Spleen (tissue), 7 donors: ENCODE data around the gene TSPYL4.

Experiments used
- CTCF ChIP-seq, 11 experiments: fragments of 200-600 bp in 7 of 11; fragments of 450-650 bp in 4 of 11; sonication (generic) in 4 of 11; IDR thresholded peaks in 8 of 11; conservative IDR thresholded peaks in 3 of 11; 1 replicate in 7 of 11; 2 replicates in 4 of 11; pipeline versions ENCODE4 v1.4.0 to v1.8.0; 2016 to 2021; ENCODE audit warnings: antibody characterized with exemption in 11 of 11, inconsistent platforms in 4 of 11, mild to moderate bottlenecking in 1 of 11
- POLR2A ChIP-seq, 3 donors: fragments of 450-650 bp; IDR thresholded peaks; one replicate each; pipeline ENCODE4 v1.5.1; 2017; ENCODE audit warnings: antibody characterized with exemption in 3 of 3, mild to moderate bottlenecking in 1 of 3
- POLR2AphosphoS5 ChIP-seq, 3 donors: sonication (generic); formaldehyde crosslinking; IDR thresholded peaks; one replicate each; pipeline ENCODE4 v1.5.1; 2017; ENCODE audit warnings: antibody characterized with exemption in 3 of 3
- donor health status: DM: no; HTN: no; CAD: no; lungs with moderate emphysema.
- donor health status: DM: no; HTN: no; CAD: no.
- donor health status: DM: no; HTN: no; CAD: no.

DNA sequence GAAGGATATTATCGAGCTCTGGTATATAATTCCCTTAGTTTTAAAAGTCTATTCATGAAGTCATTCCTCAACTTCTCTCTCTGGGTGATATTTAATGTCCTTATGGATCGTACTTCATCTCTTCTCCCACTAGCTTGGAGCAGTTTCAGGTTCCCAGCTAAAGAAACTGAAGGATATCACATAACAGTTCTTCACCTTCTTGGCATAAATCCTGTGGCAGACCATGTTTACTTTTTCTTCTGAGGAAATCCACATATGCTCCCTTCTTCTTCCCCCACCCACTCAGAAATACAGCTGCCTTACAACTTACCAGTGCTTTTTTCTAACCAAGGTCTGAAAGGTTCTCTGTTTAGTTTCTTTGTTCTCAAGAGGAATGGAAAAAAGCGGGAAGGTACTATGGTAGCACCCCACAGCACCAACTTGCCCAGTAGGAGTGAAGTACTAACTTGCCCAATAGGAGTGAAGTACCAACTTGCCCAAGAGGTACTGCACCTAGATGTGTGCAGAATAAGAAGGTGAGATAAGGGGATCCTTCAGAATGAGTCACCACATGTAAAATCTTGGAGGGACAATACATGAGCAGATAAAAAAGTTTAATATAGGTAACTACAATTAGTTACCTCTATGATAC lies 53.1 kb downstream of the TSPYL4 start:
- no peak for TF ChIP-seq POLR2A (IDR thresholded peaks at IDR 0.05)
- TF ChIP-seq CTCF (IDR thresholded peaks at IDR 0.05 in 8 of 11, conservative IDR thresholded peaks at IDR 0.05 in 3 of 11): no peak
- no peak for TF ChIP-seq POLR2AphosphoS5 (IDR thresholded peaks at IDR 0.05)
